ENCODE measurements around the gene APLF. TPM values are rescaled to one million over a fixed set of nuclear protein-coding genes. Genes with fewer than 3 reads are reported as not detected.
A peak's percentile ranks its signal among the peaks of the same experiment; 100 is the strongest.

The APLF gene
- 1 to 10 TPM; 4.5 to 4.6 TPM for total RNA-seq

- H3K9me3 Mint-ChIP-seq, result no peaks in the 10 kb centered on the region
Observed at GRCh38 chr2:68467077-68467960, at the start of gene APLF, which contains the start of gene FBXO48. APLF (plus strand) TSS chr2:68467585; CDS start chr2:68467732, 147 bp downstream. FBXO48 (minus strand) TSS chr2:68467294; CDS start chr2:68465145, 2,149 bp downstream.

GRCh38 chr2:68417926-68418325, 49.5 kb upstream of the APLF start:
- POLR2A ChIA-PET, result no interaction called here
- H3K27ac Mint-ChIP-seq, result no peak overlapping the region

More at GRCh38 chr2:68467077-68467960, at the start of gene APLF, which contains the start of gene FBXO48:
- peaks cover 3% of the 10 kb centered on the region for H3K36me3 Mint-ChIP-seq
- H3K27me3 Mint-ChIP-seq, result no peaks in the 10 kb centered on the region
- POLR2A ChIA-PET, result interaction anchor here (0.5 to 2.4 kb wide), 12 partner anchors 14 to 458 kb away, joined by 3 to 8 read pairs (median 4); partner anchors contain the start of gene PPP3R1
- H3K27ac Mint-ChIP-seq, result peak within 1 kb of the TSS; percentile 96
- DNase-seq (peak; percentile 93), ATAC-seq (ENCODE audit: low read depth) (peak; percentile 94)
- H3K4me1 Mint-ChIP-seq, result peaks cover 34% of the 10 kb centered on the region
- peak within 1 kb of the TSS; percentile 98 for H3K4me3 Mint-ChIP-seq

GRCh38 chr2:68418419-68418818, 49.0 kb upstream of the APLF start:
- H3K9me3 Mint-ChIP-seq, result no peaks in the 10 kb centered on the region
- peaks cover 5% of the 10 kb centered on the region for H3K4me1 Mint-ChIP-seq
- H3K4me3 Mint-ChIP-seq, result no peak overlapping the region
- no peaks in the 10 kb centered on the region for H3K27me3 Mint-ChIP-seq
- DNase-seq (no peak), ATAC-seq (ENCODE audit: low read depth) (no peak)
- peaks cover 2% of the 10 kb centered on the region for H3K36me3 Mint-ChIP-seq
- POLR2A ChIA-PET, result no interaction called here
- no peak overlapping the region for H3K27ac Mint-ChIP-seq

More at GRCh38 chr2:68417926-68418325, 49.5 kb upstream of the APLF start:
- peaks cover 2% of the 10 kb centered on the region for H3K36me3 Mint-ChIP-seq
- no peak overlapping the region for H3K4me3 Mint-ChIP-seq
- H3K4me1 Mint-ChIP-seq, result peaks cover 5% of the 10 kb centered on the region
- DNase-seq (no peak), ATAC-seq (ENCODE audit: low read depth) (peak; percentile 47)
- no peaks in the 10 kb centered on the region for H3K9me3 Mint-ChIP-seq
- H3K27me3 Mint-ChIP-seq, result no peaks in the 10 kb centered on the region

GRCh38 chr2:68418855-68419254, 48.5 kb upstream of the APLF start:
- peaks cover 5% of the 10 kb centered on the region for H3K4me1 Mint-ChIP-seq
- peaks cover 2% of the 10 kb centered on the region for H3K36me3 Mint-ChIP-seq
- ATAC-seq (ENCODE audit: low read depth) (no peak), DNase-seq (no peak)
- H3K27me3 Mint-ChIP-seq, result no peaks in the 10 kb centered on the region
- no peaks in the 10 kb centered on the region for H3K9me3 Mint-ChIP-seq
- POLR2A ChIA-PET, result no interaction called here
- no peak overlapping the region for H3K27ac Mint-ChIP-seq
- H3K4me3 Mint-ChIP-seq, result no peak overlapping the region

GRCh38 chr2:68420254-68420910, 47.0 kb upstream of the APLF start:
- DNase-seq, result no peak
- H3K27me3 Mint-ChIP-seq, result no peaks in the 10 kb centered on the region
- H3K4me3 Mint-ChIP-seq, result no peak overlapping the region
- peaks cover 5% of the 10 kb centered on the region for H3K4me1 Mint-ChIP-seq
- POLR2A ChIA-PET, result no interaction called here
- no peak for ATAC-seq (ENCODE audit: low read depth)
- H3K36me3 Mint-ChIP-seq, result peaks cover 2% of the 10 kb centered on the region
- no peaks in the 10 kb centered on the region for H3K9me3 Mint-ChIP-seq
- no peak overlapping the region for H3K27ac Mint-ChIP-seq

- no peaks in the 10 kb centered on the region for H3K36me3 Mint-ChIP-seq
- POLR2A ChIA-PET, result interaction anchor here (1.2 kb wide), 1 partner anchor 17 kb away, joined by 4 read pairs; no protein-coding TSS in a partner anchor
- no peak overlapping the region for H3K4me3 Mint-ChIP-seq
- H3K4me1 Mint-ChIP-seq, result peaks cover 4% of the 10 kb centered on the region
- H3K9me3 Mint-ChIP-seq, result no peaks in the 10 kb centered on the region
- peak; percentile 81 for ATAC-seq (ENCODE audit: low read depth)
- no peak overlapping the region for H3K27ac Mint-ChIP-seq
- H3K27me3 Mint-ChIP-seq, result no peaks in the 10 kb centered on the region
- no peak for DNase-seq
Observed at GRCh38 chr2:68423966-68424650, 43.3 kb upstream of the APLF start.

GRCh38 chr2:68425503-68425902, 41.9 kb upstream of the APLF start:
- H3K27ac Mint-ChIP-seq, result no peak overlapping the region
- H3K36me3 Mint-ChIP-seq, result no peaks in the 10 kb centered on the region
- H3K9me3 Mint-ChIP-seq, result no peaks in the 10 kb centered on the region
- no peaks in the 10 kb centered on the region for H3K27me3 Mint-ChIP-seq
- H3K4me3 Mint-ChIP-seq, result no peak overlapping the region
- POLR2A ChIA-PET, result no interaction called here
- H3K4me1 Mint-ChIP-seq, result peaks cover 4% of the 10 kb centered on the region
- no peak for ATAC-seq (ENCODE audit: low read depth)
- DNase-seq, result no peak

GRCh38 chr2:68426446-68426845, 40.9 kb upstream of the APLF start:
- ATAC-seq (ENCODE audit: low read depth) (no peak), DNase-seq (no peak)
- no peak overlapping the region for H3K4me3 Mint-ChIP-seq
- POLR2A ChIA-PET, result no interaction called here
- no peaks in the 10 kb centered on the region for H3K27me3 Mint-ChIP-seq
- H3K9me3 Mint-ChIP-seq, result no peaks in the 10 kb centered on the region
- H3K36me3 Mint-ChIP-seq, result no peaks in the 10 kb centered on the region
- peaks cover 4% of the 10 kb centered on the region for H3K4me1 Mint-ChIP-seq
- H3K27ac Mint-ChIP-seq, result no peak overlapping the region

GRCh38 chr2:68426848-68427579, 40.4 kb upstream of the APLF start:
- Mint-ChIP-seq H3K9me3 (no peaks in the 10 kb centered on the region), H3K27ac (no peak overlapping the region), H3K27me3 (no peaks in the 10 kb centered on the region), H3K36me3 (no peaks in the 10 kb centered on the region), H3K4me3 (no peak overlapping the region), H3K4me1 (peaks cover 4% of the 10 kb centered on the region)
- POLR2A ChIA-PET, result no interaction called here
- ATAC-seq (ENCODE audit: low read depth) (no peak), DNase-seq (no peak)

- H3K27ac Mint-ChIP-seq, result no peak overlapping the region
- no peak for DNase-seq
- no peak for ATAC-seq (ENCODE audit: low read depth)
- POLR2A ChIA-PET, result no interaction called here
- no peaks in the 10 kb centered on the region for H3K36me3 Mint-ChIP-seq
- no peaks in the 10 kb centered on the region for H3K9me3 Mint-ChIP-seq
- H3K27me3 Mint-ChIP-seq, result peaks cover 1% of the 10 kb centered on the region
- H3K4me3 Mint-ChIP-seq, result no peak overlapping the region
- peaks cover 4% of the 10 kb centered on the region for H3K4me1 Mint-ChIP-seq
Observed at GRCh38 chr2:68428126-68428525, 39.3 kb upstream of the APLF start.

- POLR2A ChIA-PET, result no interaction called here
- Mint-ChIP-seq H3K27ac (no peak overlapping the region), H3K36me3 (no peaks in the 10 kb centered on the region), H3K27me3 (peaks cover 1% of the 10 kb centered on the region), H3K9me3 (no peaks in the 10 kb centered on the region), H3K4me3 (no peak overlapping the region), H3K4me1 (peaks cover 4% of the 10 kb centered on the region)
- no peak for DNase-seq
- ATAC-seq (ENCODE audit: low read depth), result no peak
Observed at GRCh38 chr2:68428746-68429145, 38.6 kb upstream of the APLF start.

GRCh38 chr2:68429311-68429826, 38.0 kb upstream of the APLF start:
- DNase-seq, result no peak
- no peaks in the 10 kb centered on the region for H3K36me3 Mint-ChIP-seq
- H3K4me3 Mint-ChIP-seq, result no peak overlapping the region
- ATAC-seq (ENCODE audit: low read depth), result no peak
- H3K4me1 Mint-ChIP-seq, result peaks cover 4% of the 10 kb centered on the region
- peaks cover 1% of the 10 kb centered on the region for H3K27me3 Mint-ChIP-seq
- H3K27ac Mint-ChIP-seq, result no peak overlapping the region
- H3K9me3 Mint-ChIP-seq, result no peaks in the 10 kb centered on the region
- POLR2A ChIA-PET, result no interaction called here
